SK-N-MC (cell line): ENCODE data around the gene TRAPPC6A.

ENCODE experiments used
- EZH2 ChIP-seq: fragments of 200-600 bp; sonication (generic); IDR thresholded peaks from one replicate; pipeline ENCODE4 v1.6.1; 2017; ENCODE audit warnings: antibody characterized with exemption
- FOXP2 ChIP-seq: optimal IDR thresholded peaks from 2 replicates; pipeline ENCODE3; 2011; ENCODE audit warnings: mild to moderate bottlenecking, moderate library complexity; ENCODE audit not compliant: insufficient read depth; ENCODE audit errors: extremely low read length, control extremely low read depth
- POLR2AphosphoS5 ChIP-seq: IDR thresholded peaks from 2 replicates; pipeline ENCODE4 v1.6.1; 2012; ENCODE audit warnings: mild to moderate bottlenecking, low read depth, low read length, borderline replicate concordance

DNA sequence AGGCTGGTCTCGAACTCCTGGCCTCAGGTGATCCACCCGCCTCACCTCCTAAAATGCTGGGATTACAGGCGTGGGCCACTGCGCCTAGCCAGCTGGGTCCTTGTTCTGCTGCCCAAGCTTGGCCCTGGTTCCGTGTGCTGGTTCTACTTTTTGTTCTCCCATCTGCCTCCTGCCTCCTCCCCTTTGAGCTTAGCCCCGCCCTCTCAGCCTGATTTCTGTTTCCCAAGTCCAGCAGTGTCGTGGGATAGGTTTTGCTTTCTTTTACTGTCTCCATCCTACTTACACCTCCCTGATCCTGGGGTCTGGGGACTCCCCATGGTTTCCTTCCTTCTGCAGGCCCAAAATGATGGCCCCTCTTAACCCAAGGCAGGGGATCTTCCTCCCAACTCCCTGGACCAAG is 2.9 kb upstream of the TRAPPC6A start:
- TF ChIP-seq EZH2 (no peak), POLR2AphosphoS5 (no peak), FOXP2 (no peak)
